ENCODE data around the gene FARSA.

DNA sequence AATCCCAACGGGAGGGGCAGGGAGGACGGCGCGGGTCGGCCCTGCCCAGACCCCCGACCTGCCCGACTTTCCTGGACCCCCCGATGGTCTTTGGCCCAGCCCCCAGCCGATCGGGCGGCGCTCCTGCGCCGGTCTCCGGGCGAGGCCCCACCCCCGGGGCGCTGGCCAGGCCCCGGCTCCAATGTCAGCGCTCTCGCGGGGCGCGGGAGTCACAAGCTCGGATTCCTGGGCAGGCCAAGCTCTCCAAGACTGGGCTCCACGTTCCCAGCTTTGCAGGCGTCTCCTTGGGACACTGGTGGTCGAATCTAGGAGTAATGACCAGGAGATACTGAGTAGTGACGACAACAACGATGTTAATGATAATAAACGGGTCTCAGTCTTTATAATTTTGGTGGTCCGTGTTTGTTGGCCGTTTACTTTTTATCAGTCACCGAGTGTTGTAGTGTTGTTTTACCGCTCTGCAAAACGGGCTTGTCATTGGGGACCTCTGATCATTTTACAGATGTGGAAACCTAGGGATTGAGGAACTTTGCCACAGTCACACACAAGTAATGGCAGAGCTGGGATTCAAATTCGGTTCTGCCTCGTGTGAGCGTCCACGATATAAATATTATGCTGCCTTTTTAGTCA is 12.7 kb upstream of the FARSA start:
- TF ChIP-seq, protein P1, sequence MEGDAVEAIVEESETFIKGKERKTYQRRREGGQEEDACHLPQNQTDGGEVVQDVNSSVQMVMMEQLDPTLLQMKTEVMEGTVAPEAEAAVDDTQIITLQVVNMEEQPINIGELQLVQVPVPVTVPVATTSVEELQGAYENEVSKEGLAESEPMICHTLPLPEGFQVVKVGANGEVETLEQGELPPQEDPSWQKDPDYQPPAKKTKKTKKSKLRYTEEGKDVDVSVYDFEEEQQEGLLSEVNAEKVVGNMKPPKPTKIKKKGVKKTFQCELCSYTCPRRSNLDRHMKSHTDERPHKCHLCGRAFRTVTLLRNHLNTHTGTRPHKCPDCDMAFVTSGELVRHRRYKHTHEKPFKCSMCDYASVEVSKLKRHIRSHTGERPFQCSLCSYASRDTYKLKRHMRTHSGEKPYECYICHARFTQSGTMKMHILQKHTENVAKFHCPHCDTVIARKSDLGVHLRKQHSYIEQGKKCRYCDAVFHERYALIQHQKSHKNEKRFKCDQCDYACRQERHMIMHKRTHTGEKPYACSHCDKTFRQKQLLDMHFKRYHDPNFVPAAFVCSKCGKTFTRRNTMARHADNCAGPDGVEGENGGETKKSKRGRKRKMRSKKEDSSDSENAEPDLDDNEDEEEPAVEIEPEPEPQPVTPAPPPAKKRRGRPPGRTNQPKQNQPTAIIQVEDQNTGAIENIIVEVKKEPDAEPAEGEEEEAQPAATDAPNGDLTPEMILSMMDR (conservative IDR thresholded peaks at IDR 0.05) = no peak
- TF ChIP-seq ZFX (IDR thresholded peaks at IDR 0.05) = peak; percentile 66; the same call in 1 of the 2 replicates

Measured in C4-2B (cell line).